Activated CD4-positive, alpha-beta T cell treated with anti-CD3 and anti-CD28 coated beads for 36 hours (primary cell): Measurements from ENCODE around the gene NGEF. TPM values are rescaled to one million over a fixed set of nuclear protein-coding genes. Genes with fewer than 3 reads are reported as not detected.

Experiments used
- ATAC-seq: fragments of 200-7000 bp; cut with Tn5 transposase; one replicate; pipeline ENCODE4 v1.10.0; 2021; ENCODE audit warnings: mild to moderate bottlenecking, moderate library complexity
- CTCF ChIA-PET: fragments of 350-600 bp; sonication (Branson Sonifier 250); formaldehyde crosslinking; loops from one replicate; lab custom pipeline; 2021; ENCODE audit warnings: antibody characterized with exemption; lab: Charles Lee
- POLR2A ChIA-PET: fragments of 350-600 bp; sonication (Branson Sonifier 250); formaldehyde crosslinking; loops from one replicate; lab custom pipeline; 2021; ENCODE audit warnings: antibody characterized with exemption, inconsistent platforms; lab: Charles Lee
- DNase-seq: peaks from one replicate; pipeline ENCODE4 v3.0.0-alpha.2; 2020
- H3K27ac Mint-ChIP-seq: one replicate; pipeline ENCODE4 v1.8.0; 2021; ENCODE audit warnings: mixed read lengths
- H3K27me3 Mint-ChIP-seq: one replicate; pipeline ENCODE4 v1.8.0; 2021; ENCODE audit warnings: mixed read lengths
- H3K36me3 Mint-ChIP-seq: one replicate; pipeline ENCODE4 v1.8.0; 2021; ENCODE audit warnings: low read depth, mixed read lengths
- H3K4me1 Mint-ChIP-seq: one replicate; pipeline ENCODE4 v1.8.0; 2021; ENCODE audit warnings: mixed read lengths
- H3K4me3 Mint-ChIP-seq: one replicate; pipeline ENCODE4 v1.8.0; 2021; ENCODE audit warnings: mild to moderate bottlenecking, moderate library complexity, mixed read lengths
- H3K9me3 Mint-ChIP-seq: one replicate; pipeline ENCODE4 v1.8.0; 2021; ENCODE audit warnings: low read depth, mixed read lengths
- intact Hi-C, 2 experiments: fragments of 100-400 bp; cut with DNase I in 1 of 2; cut with micrococcal nuclease in 1 of 2; formaldehyde crosslinking; loops; one replicate each; pipeline versions ENCODE4 v1.14.2 to v1.15.1; 2022 to 2024; cut with DNase I, micrococcal nuclease
- total RNA-seq, 2 experiments: library from RNA; stranded (reverse); gene quantifications; one replicate each; pipeline ENCODE4 v1.2.3, GENCODE V29; 2021

NGEF gene
- total RNA-seq, 2 experiments from 2014 or later = 1.5 to 2.0 TPM

GRCh38 chr2:232890896-232891601, 122.0 kb downstream of the NGEF start:
- H3K4me1 Mint-ChIP-seq = peaks cover 2% of the 10 kb centered on the region
- ATAC-seq (no peak), DNase-seq (no peak)
- ChIA-PET POLR2A (no interaction called here), CTCF (no interaction called here)
- intact Hi-C loops = no loop called here
- no peaks in the 10 kb centered on the region for H3K36me3 Mint-ChIP-seq
- H3K27me3 Mint-ChIP-seq = peaks cover 11% of the 10 kb centered on the region
- H3K4me3 Mint-ChIP-seq = no peak overlapping the region
- H3K9me3 Mint-ChIP-seq = no peaks in the 10 kb centered on the region
- no peak overlapping the region for H3K27ac Mint-ChIP-seq

- DNase-seq (no peak), ATAC-seq (no peak)
- no peaks in the 10 kb centered on the region for H3K36me3 Mint-ChIP-seq
- H3K4me3 Mint-ChIP-seq = no peak overlapping the region
- H3K9me3 Mint-ChIP-seq = no peaks in the 10 kb centered on the region
- H3K27me3 Mint-ChIP-seq = peaks cover 11% of the 10 kb centered on the region
- ChIA-PET CTCF (no interaction called here), POLR2A (no interaction called here)
- intact Hi-C loops = no loop called here
- H3K4me1 Mint-ChIP-seq = no peaks in the 10 kb centered on the region
- no peak overlapping the region for H3K27ac Mint-ChIP-seq
These were observed 122.5 kb downstream of the NGEF start for GRCh38 chr2:232890536-232890895.

- Mint-ChIP-seq H3K9me3 (no peaks in the 10 kb centered on the region), H3K27ac (no peak overlapping the region), H3K4me1 (no peaks in the 10 kb centered on the region), H3K4me3 (no peak overlapping the region), H3K36me3 (no peaks in the 10 kb centered on the region), H3K27me3 (peaks cover 11% of the 10 kb centered on the region)
- POLR2A ChIA-PET = no interaction called here
- no peak for DNase-seq
- intact Hi-C loops = no loop called here
- no peak for ATAC-seq
- CTCF ChIA-PET = interaction anchor here (0.6 kb wide), 1 partner anchor 183 kb away, joined by 3 read pairs; no protein-coding TSS in a partner anchor
These were observed 123.1 kb downstream of the NGEF start for GRCh38 chr2:232889876-232890401.

- ATAC-seq = no peak
- CTCF ChIA-PET = interaction anchor here (0.5 to 0.6 kb wide), 2 partner anchors 43 to 182 kb away, joined by 3 read pairs; no protein-coding TSS in a partner anchor
- intact Hi-C loops = no loop called here
- H3K27me3 Mint-ChIP-seq = peaks cover 11% of the 10 kb centered on the region
- DNase-seq = no peak
- H3K36me3 Mint-ChIP-seq = no peaks in the 10 kb centered on the region
- H3K4me3 Mint-ChIP-seq = no peak overlapping the region
- H3K27ac Mint-ChIP-seq = no peak overlapping the region
- POLR2A ChIA-PET = interaction anchor here (0.5 kb wide), 1 partner anchor 395 kb away, joined by 3 read pairs; no protein-coding TSS in a partner anchor
- H3K9me3 Mint-ChIP-seq = no peaks in the 10 kb centered on the region
- H3K4me1 Mint-ChIP-seq = no peaks in the 10 kb centered on the region
These were observed 124.1 kb downstream of the NGEF start for GRCh38 chr2:232888839-232889529.

- H3K9me3 Mint-ChIP-seq = no peaks in the 10 kb centered on the region
- H3K27me3 Mint-ChIP-seq = peaks cover 11% of the 10 kb centered on the region
- ATAC-seq = no peak
These were observed 124.8 kb downstream of the NGEF start for GRCh38 chr2:232888099-232888836.

GRCh38 chr2:232887171-232887850, 125.7 kb downstream of the NGEF start:
- Mint-ChIP-seq H3K9me3 (no peaks in the 10 kb centered on the region), H3K4me1 (no peaks in the 10 kb centered on the region), H3K4me3 (no peak overlapping the region), H3K27me3 (peaks cover 7% of the 10 kb centered on the region), H3K36me3 (no peaks in the 10 kb centered on the region), H3K27ac (no peak overlapping the region)
- DNase-seq (no peak), ATAC-seq (no peak)
- ChIA-PET POLR2A (interaction anchor here (0.7 kb wide), 1 partner anchor 1220 kb away, joined by 3 read pairs; no protein-coding TSS in a partner anchor), CTCF (no interaction called here)
- intact Hi-C loops = no loop called here

More at GRCh38 chr2:232888099-232888836, 124.8 kb downstream of the NGEF start:
- ChIA-PET POLR2A (no interaction called here), CTCF (interaction anchor here (0.5 kb wide), 1 partner anchor 44 kb away, joined by 3 read pairs; no protein-coding TSS in a partner anchor)
- no peak for DNase-seq
- intact Hi-C loops = no loop called here
- Mint-ChIP-seq H3K36me3 (no peaks in the 10 kb centered on the region), H3K27ac (no peak overlapping the region), H3K4me3 (no peak overlapping the region), H3K4me1 (no peaks in the 10 kb centered on the region)

- DNase-seq (no peak), ATAC-seq (no peak)
- Mint-ChIP-seq H3K4me1 (no peaks in the 10 kb centered on the region), H3K9me3 (no peaks in the 10 kb centered on the region), H3K27me3 (peaks cover 7% of the 10 kb centered on the region), H3K4me3 (no peak overlapping the region), H3K27ac (no peak overlapping the region), H3K36me3 (no peaks in the 10 kb centered on the region)
- ChIA-PET CTCF (no interaction called here), POLR2A (interaction anchor here (0.6 to 0.7 kb wide), 2 partner anchors 200 to 1219 kb away, joined by 3 read pairs; no protein-coding TSS in a partner anchor)
- intact Hi-C loops = no loop called here
These were observed 126.4 kb downstream of the NGEF start for GRCh38 chr2:232886632-232887031.

- intact Hi-C loops = no loop called here
- ATAC-seq = no peak
- no peak for DNase-seq
- H3K4me1 Mint-ChIP-seq = no peaks in the 10 kb centered on the region
- H3K27ac Mint-ChIP-seq = no peak overlapping the region
- ChIA-PET CTCF (no interaction called here), POLR2A (interaction anchor here (0.6 to 0.7 kb wide), 2 partner anchors 200 to 1219 kb away, joined by 3 read pairs; no protein-coding TSS in a partner anchor)
- no peak overlapping the region for H3K4me3 Mint-ChIP-seq
- H3K9me3 Mint-ChIP-seq = no peaks in the 10 kb centered on the region
- no peaks in the 10 kb centered on the region for H3K36me3 Mint-ChIP-seq
- peaks cover 7% of the 10 kb centered on the region for H3K27me3 Mint-ChIP-seq
These were observed 126.9 kb downstream of the NGEF start for GRCh38 chr2:232886176-232886575.

GRCh38 chr2:232885264-232885961, 127.6 kb downstream of the NGEF start:
- POLR2A ChIA-PET = interaction anchor here (0.6 kb wide), 1 partner anchor 11 kb away, joined by 5 read pairs; no protein-coding TSS in a partner anchor
- intact Hi-C loops = no loop called here
- Mint-ChIP-seq H3K27ac (no peak overlapping the region), H3K36me3 (no peaks in the 10 kb centered on the region), H3K4me3 (no peak overlapping the region), H3K9me3 (no peaks in the 10 kb centered on the region), H3K4me1 (no peaks in the 10 kb centered on the region), H3K27me3 (peaks cover 2% of the 10 kb centered on the region)
- CTCF ChIA-PET = interaction anchor here (1.0 kb wide), 1 partner anchor 235 kb away, joined by 3 read pairs; no protein-coding TSS in a partner anchor
- no peak for DNase-seq
- no peak for ATAC-seq

GRCh38 chr2:232884549-232885263, 128.3 kb downstream of the NGEF start:
- intact Hi-C loops = no loop called here
- POLR2A ChIA-PET = no interaction called here
- no peaks in the 10 kb centered on the region for H3K9me3 Mint-ChIP-seq

More at GRCh38 chr2:232884549-232885263, 128.3 kb downstream of the NGEF start:
- DNase-seq (no peak), ATAC-seq (no peak)
- H3K27ac Mint-ChIP-seq = no peak overlapping the region
- H3K4me3 Mint-ChIP-seq = no peak overlapping the region
- CTCF ChIA-PET = interaction anchor here (1.0 kb wide), 1 partner anchor 235 kb away, joined by 3 read pairs; no protein-coding TSS in a partner anchor
- no peaks in the 10 kb centered on the region for H3K36me3 Mint-ChIP-seq
- H3K4me1 Mint-ChIP-seq = no peaks in the 10 kb centered on the region
- no peaks in the 10 kb centered on the region for H3K27me3 Mint-ChIP-seq
